Measurements from ENCODE around the gene ASB17. TPM values are rescaled to one million over a fixed set of nuclear protein-coding genes. Genes with fewer than 3 reads are reported as not detected.

Gene ASB17
- total RNA-seq, 2 donors from 2014 or later, result not detected

DNA sequence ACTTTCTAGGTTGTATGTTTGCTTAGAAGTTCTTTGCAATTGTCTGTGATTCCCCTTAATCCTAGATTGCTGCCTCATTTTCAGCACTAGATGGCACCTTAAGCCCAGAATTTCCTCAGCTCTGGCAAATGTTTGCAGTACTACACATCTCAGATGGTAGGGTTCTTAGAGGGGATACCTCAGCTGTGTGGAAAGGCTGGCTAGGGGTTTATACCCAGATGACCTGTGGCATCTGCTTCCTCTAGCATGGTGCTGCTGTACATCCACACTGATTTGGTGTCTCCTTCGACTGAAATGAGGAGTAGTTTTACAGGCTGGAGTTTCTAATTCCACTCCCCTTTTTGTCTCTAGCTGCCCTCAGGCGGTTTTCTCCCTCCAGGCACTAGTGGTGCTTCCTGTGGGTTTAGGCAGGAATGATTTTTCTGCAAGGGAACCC, 23.5 kb downstream of the ASB17 start:
- H3K9me3 Mint-ChIP-seq, result peaks cover 4% of the 10 kb centered on the region
- ATAC-seq (replicated peaks), result no peak

DNA sequence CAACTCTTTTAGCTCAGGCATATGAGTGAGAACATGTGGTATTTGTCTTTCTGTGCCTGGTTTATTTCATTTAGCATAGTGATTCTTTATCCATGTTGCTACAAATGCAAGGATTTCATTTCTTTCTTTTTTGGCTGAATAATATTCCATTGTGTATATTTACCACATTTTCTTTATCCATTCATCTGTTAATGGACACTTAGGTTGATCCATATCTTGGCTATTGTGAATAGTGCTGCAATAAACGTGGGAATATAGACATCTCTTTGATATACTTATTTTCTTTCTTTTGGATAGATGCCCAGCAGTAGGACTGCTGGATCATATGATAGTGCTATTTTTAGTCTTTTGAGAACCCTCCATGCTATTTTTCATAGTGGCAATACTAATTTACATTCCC, 30.8 kb downstream of the ASB17 start:
- no peak for ATAC-seq (replicated peaks)
- no peak overlapping the region for H3K27ac Mint-ChIP-seq

More for the DNA sequence above, 23.5 kb downstream of the ASB17 start:
- peaks cover 4% of the 10 kb centered on the region for H3K27me3 Mint-ChIP-seq
- H3K4me1 Mint-ChIP-seq, result no peaks in the 10 kb centered on the region
- no peak overlapping the region for H3K4me3 Mint-ChIP-seq
- H3K36me3 Mint-ChIP-seq (ENCODE audit: low read depth), result no peaks in the 10 kb centered on the region
- no peak overlapping the region for H3K27ac Mint-ChIP-seq

DNA sequence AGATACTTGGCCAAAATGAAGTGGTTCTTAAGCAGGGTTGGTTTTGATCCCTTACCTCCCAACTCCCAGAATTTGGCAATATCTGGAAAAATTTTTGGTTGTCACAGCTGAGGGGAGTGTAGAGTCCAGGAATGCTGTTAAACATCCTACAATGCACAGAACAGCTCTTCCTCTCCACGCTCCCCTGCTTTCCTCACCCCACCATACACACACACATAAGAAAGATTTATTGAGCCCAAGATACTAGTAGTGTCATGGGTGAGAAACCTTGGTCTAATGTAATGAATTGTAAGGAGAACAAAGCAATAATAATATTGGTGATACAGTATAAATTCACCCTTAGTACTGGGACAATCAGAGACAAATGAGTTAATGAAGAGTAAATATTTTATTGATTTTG, 47.8 kb downstream of the ASB17 start:
- H3K4me3 Mint-ChIP-seq, result no peak overlapping the region
- H3K27ac Mint-ChIP-seq, result no peak overlapping the region
- H3K36me3 Mint-ChIP-seq (ENCODE audit: low read depth), result no peaks in the 10 kb centered on the region
- no peak for ATAC-seq (replicated peaks)
- H3K4me1 Mint-ChIP-seq, result no peaks in the 10 kb centered on the region
- H3K27me3 Mint-ChIP-seq, result no peaks in the 10 kb centered on the region
- H3K9me3 Mint-ChIP-seq, result no peaks in the 10 kb centered on the region

More for the DNA sequence above, 30.8 kb downstream of the ASB17 start:
- Mint-ChIP-seq H3K9me3 (no peaks in the 10 kb centered on the region), H3K36me3 (ENCODE audit: low read depth) (no peaks in the 10 kb centered on the region), H3K4me3 (no peak overlapping the region), H3K27me3 (peaks cover 3% of the 10 kb centered on the region), H3K4me1 (no peaks in the 10 kb centered on the region)

DNA sequence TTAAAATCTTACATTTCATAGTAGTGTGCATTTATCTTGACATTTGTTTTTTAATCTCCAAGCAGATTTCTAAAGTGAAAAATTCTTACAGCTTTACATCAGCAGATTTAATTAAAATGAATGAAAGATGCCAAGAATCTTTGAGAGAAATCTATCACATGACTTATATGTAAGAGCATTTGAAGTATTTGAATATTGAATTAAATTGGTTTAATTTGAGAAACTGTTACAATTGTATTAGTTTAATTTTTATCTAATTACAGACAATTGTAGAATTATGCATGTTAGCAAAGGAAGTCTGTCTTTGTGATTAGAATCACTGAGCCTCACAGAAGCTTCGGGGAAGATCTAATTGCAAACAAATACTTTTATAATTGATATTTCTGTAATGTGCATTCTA, 52.2 kb downstream of the ASB17 start:
- Mint-ChIP-seq H3K36me3 (ENCODE audit: low read depth) (no peaks in the 10 kb centered on the region), H3K9me3 (no peaks in the 10 kb centered on the region), H3K27me3 (no peaks in the 10 kb centered on the region), H3K4me3 (no peak overlapping the region), H3K27ac (no peak overlapping the region), H3K4me1 (no peaks in the 10 kb centered on the region)
- ATAC-seq (replicated peaks), result no peak

DNA sequence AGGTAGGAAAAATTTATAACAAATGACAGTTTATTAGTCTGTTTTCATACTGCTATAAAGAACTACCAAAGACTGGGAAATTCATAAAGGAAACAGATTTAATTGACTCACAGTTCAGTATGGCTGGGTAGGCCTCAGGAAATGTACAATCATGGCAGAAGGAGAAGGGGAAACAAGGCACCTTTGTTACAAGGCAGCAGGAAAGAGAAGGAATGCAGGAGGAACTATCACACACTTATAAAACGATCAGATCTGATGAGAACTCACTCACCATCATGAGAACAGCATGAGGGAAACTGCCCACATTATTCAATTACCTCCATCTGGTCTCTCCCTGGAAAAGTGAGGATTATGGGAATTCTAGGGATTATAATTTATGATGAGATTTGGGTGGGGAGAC, 61.3 kb downstream of the ASB17 start:
- Mint-ChIP-seq H3K4me3 (no peak overlapping the region), H3K4me1 (no peaks in the 10 kb centered on the region), H3K9me3 (peaks cover 3% of the 10 kb centered on the region), H3K27ac (no peak overlapping the region), H3K27me3 (peaks cover 7% of the 10 kb centered on the region), H3K36me3 (ENCODE audit: low read depth) (no peaks in the 10 kb centered on the region)
- no peak for ATAC-seq (replicated peaks)

Other genes with a start within 250 kb of the ASB17 start
- 10 to 100 TPM; 41.3 to 61.9 TPM for gene ACADM, start 207.7 kb downstream of the ASB17 start, total RNA-seq
- 100 to 1,000 TPM; 109 to 165 TPM for gene RABGGTB, start 146.1 kb downstream of the ASB17 start, total RNA-seq
- under 1 TPM; 0.32 to 0.95 TPM for gene MSH4, start 135.5 kb downstream of the ASB17 start, total RNA-seq
- under 1 TPM; 0.24 to 0.30 TPM for gene ST6GALNAC3, start 142.3 kb upstream of the ASB17 start, total RNA-seq